K562 (cell line): Measurements from ENCODE around the gene U2SURP. TPM values are rescaled to one million over a fixed set of nuclear protein-coding genes. Genes with fewer than 3 reads are reported as not detected.
A peak's percentile ranks its signal among the peaks of the same experiment; 100 is the strongest.

Experiments used
- BCOR ChIP-seq: fragments of 450-650 bp; IDR thresholded peaks from 2 replicates; pipeline ENCODE4 v1.6.1; 2016
- DPF2 ChIP-seq: fragments of 450-650 bp; IDR thresholded peaks from 2 replicates; pipeline ENCODE4 v1.6.1; 2016
- EGR1 ChIP-seq: fragments of 450-650 bp; conservative IDR thresholded peaks from 2 replicates; pipeline ENCODE4 v1.6.1; 2017; ENCODE audit warnings: mild to moderate bottlenecking
- HDAC1 ChIP-seq, 2 experiments: fragments of 450-650 bp; IDR thresholded peaks; 2 replicates each; pipeline ENCODE4 v1.6.1; 2016 to 2017; ENCODE audit warnings: inconsistent platforms in 1 of 2, mild to moderate bottlenecking in 1 of 2, moderate library complexity in 1 of 2
- HEY1 ChIP-seq: fragments of 250-450 bp; sonication (Bioruptor Pico); IDR thresholded peaks from 2 replicates; pipeline ENCODE4 v1.5.0; 2020; ENCODE audit warnings: mild to moderate bottlenecking, moderate library complexity, borderline replicate concordance
- KDM1A ChIP-seq, 2 experiments: fragments of 450-650 bp; IDR thresholded peaks; 2 replicates each; pipeline ENCODE4 v1.6.1; 2016; ENCODE audit warnings: mild to moderate bottlenecking in 2 of 2
- MTA2 ChIP-seq: fragments of 450-650 bp; IDR thresholded peaks from 2 replicates; pipeline ENCODE4 v1.6.1; 2016; ENCODE audit warnings: low read depth
- MYBL2 ChIP-seq, 2 experiments: fragments of 450-650 bp in 1 of 2; sonication (generic) in 1 of 2; formaldehyde crosslinking in 1 of 2; IDR thresholded peaks; 2 replicates each; pipeline versions ENCODE4 v1.6.1 to v1.8.1; 2017 to 2022; ENCODE audit warnings: borderline replicate concordance in 1 of 2, inconsistent platforms in 1 of 2, low read depth in 1 of 2, mild to moderate bottlenecking in 1 of 2, missing genetic modification reagents in 1 of 2, moderate library complexity in 1 of 2
- NCOR1 ChIP-seq: fragments of 450-650 bp; IDR thresholded peaks from 2 replicates; pipeline ENCODE4 v1.6.1; 2016; ENCODE audit warnings: mild to moderate bottlenecking, moderate library complexity
- NFRKB ChIP-seq: fragments of 450-650 bp; IDR thresholded peaks from 2 replicates; pipeline ENCODE4 v1.6.1; 2016; ENCODE audit warnings: low read depth
- RBM25 ChIP-seq: fragments of 200-400 bp; formaldehyde crosslinking; IDR thresholded peaks from 2 replicates; pipeline ENCODE4 v1.6.1; 2018; ENCODE audit warnings: low read length, low read depth, moderate library complexity; ENCODE audit not compliant: severe bottlenecking
- RUNX1 ChIP-seq: sonication (generic); IDR thresholded peaks from 2 replicates; pipeline ENCODE4 v1.6.1; 2016; ENCODE audit warnings: antibody characterized with exemption, low read depth
- SMARCA4 ChIP-seq: fragments of 450-650 bp; IDR thresholded peaks from 2 replicates; pipeline ENCODE4 v1.6.1; 2016
- TAL1 ChIP-seq: fragments of 450-650 bp; IDR thresholded peaks from 2 replicates; pipeline ENCODE4 v1.6.1; 2016; ENCODE audit warnings: mild to moderate bottlenecking
- polyA plus RNA-seq, 8 experiments: library from polyadenylated mRNA; depleted of rRNA in 4 of 8; stranded (reverse) in 5 of 8; unstranded in 3 of 8; fragments of >200 nt; fragmentation: Nextera tagmentation in 2 of 8; fragmentation: Illumina TruSeq in 1 of 8; extraction: Ambion mirVana in 2 of 8; extraction: Trizol in 1 of 8; gene quantifications; 2 replicates each; pipeline versions ENCODE4 v1.2.1 to v1.2.3, GENCODE V29; 2011 to 2014; ENCODE audit warnings: inconsistent platforms in 1 of 8, missing spikeins in 1 of 8
- total RNA-seq, 7 experiments: library from RNA; depleted of rRNA in 6 of 7; stranded (reverse); fragments of >200 nt in 6 of 7; fragmentation: Illumina TruSeq in 2 of 7; extraction: Trizol in 2 of 7; gene quantifications; 2 replicates each; pipeline versions ENCODE4 v1.2.1 to v1.2.3, GENCODE V29; 2011 to 2021; ENCODE audit warnings: low replicate concordance in 1 of 7
- TF ChIP-seq, protein P1 (sequence below): sonication (generic); formaldehyde crosslinking; IDR thresholded peaks from 2 replicates; pipeline ENCODE4 v1.8.1; 2022; ENCODE audit warnings: missing genetic modification reagents
- TF ChIP-seq, protein P2 (sequence below): IDR thresholded peaks from 2 replicates; pipeline ENCODE4 v1.6.1; 2012; ENCODE audit warnings: low read depth, low read length, improper control_type of control experiment, borderline replicate concordance
- TF ChIP-seq, protein P3 (sequence below), 2 experiments: fragments of 450-650 bp; IDR thresholded peaks; 2 replicates each; pipeline ENCODE4 v1.6.1; 2018; ENCODE audit warnings: mild to moderate bottlenecking in 2 of 2, low read depth in 1 of 2; ENCODE audit not compliant: partially characterized antibody in 2 of 2
- TF ChIP-seq, protein P4 (sequence below), 3 experiments: IDR thresholded peaks in 2 of 3; conservative IDR thresholded peaks in 1 of 3; 2 replicates each; pipeline ENCODE4 v1.5.1; 2011 to 2012; ENCODE audit warnings: low read length in 3 of 3, mild to moderate bottlenecking in 3 of 3, control low read depth in 2 of 3, improper control_type of control experiment in 1 of 3, inconsistent platforms in 1 of 3, low read depth in 1 of 3, mixed read lengths in 1 of 3, moderate library complexity in 1 of 3; ENCODE audit not compliant: insufficient read depth in 2 of 3

U2SURP gene
- total and polyA plus RNA-seq, 9 of the 15 experiments (the other 6 are each of a cell fraction or from before 2014, with no cell fraction given) = 128 to 322 (median 191) TPM

DNA sequence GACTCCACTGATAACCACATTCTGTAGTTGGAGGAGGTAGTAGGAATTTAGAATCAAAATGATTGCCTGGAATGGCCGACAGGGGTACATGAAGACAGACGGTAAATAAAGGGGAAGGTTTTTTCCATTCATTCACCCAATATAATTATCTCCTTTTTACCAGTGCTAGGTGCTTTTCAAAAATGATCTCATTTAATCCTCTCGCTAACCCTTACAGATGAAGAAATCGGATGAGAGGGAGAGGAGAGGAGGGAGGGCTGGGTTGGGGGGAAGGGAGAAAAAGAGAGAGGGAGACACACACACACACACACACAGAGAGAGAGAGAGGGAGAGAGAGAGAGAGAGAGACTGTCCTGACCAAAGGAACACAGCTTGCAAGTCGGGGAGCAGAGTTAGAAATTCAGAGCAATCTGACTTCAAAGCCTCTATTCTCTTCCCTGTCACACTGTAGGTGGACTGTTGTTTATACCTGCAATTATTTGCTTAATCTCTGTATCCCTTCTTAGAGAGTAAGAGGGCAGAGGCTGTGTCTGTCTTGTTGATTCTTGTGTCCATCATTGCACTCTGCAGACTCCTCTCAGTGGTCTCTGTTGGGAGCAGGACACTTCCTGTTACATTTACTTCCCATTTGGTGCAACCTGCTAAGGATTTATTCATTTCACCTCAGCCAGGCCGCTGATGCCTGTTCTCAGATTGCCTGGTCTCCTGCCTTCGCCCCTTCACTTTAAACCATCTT, 19.2 kb upstream of the U2SURP start (continued):
- TF ChIP-seq, protein P1, sequence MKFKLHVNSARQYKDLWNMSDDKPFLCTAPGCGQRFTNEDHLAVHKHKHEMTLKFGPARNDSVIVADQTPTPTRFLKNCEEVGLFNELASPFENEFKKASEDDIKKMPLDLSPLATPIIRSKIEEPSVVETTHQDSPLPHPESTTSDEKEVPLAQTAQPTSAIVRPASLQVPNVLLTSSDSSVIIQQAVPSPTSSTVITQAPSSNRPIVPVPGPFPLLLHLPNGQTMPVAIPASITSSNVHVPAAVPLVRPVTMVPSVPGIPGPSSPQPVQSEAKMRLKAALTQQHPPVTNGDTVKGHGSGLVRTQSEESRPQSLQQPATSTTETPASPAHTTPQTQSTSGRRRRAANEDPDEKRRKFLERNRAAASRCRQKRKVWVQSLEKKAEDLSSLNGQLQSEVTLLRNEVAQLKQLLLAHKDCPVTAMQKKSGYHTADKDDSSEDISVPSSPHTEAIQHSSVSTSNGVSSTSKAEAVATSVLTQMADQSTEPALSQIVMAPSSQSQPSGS = no peak
- TF ChIP-seq RUNX1 (no peak), MTA2 (peak; percentile 28; the same call in 1 of the 2 replicates), MYBL2 (IDR thresholded peaks at IDR 0.05; ENCODE audit: low read depth) (0 out of 2 replicates have a peak, but pooled peaks have one; percentile 30), MYBL2 (CRISPR knock-in tag; IDR thresholded peaks at IDR 0.05; ENCODE audit: borderline replicate concordance) (no peak), HDAC1 (IDR thresholded peaks at IDR 0.05) (peak in 1 of 2 experiments; percentile 44; a peak in 1 of 4 replicates), DPF2 (peak; percentile 57), EGR1 (0 out of 2 replicates have a peak, but pooled peaks have one; percentile 13), NCOR1 (peak; percentile 29), HEY1 (CRISPR knock-in tag) (no peak), SMARCA4 (peak; percentile 25; the same call in 1 of the 2 replicates), NFRKB (peak; percentile 68; the same call in 1 of the 2 replicates), KDM1A (IDR thresholded peaks at IDR 0.05) (peak in 1 of 2 experiments; percentile 28; a peak in 1 of 4 replicates), BCOR (0 out of 2 replicates have a peak, but pooled peaks have one; percentile 30), TAL1 (no peak), RBM25 (no peak)
- TF ChIP-seq, protein P2, sequence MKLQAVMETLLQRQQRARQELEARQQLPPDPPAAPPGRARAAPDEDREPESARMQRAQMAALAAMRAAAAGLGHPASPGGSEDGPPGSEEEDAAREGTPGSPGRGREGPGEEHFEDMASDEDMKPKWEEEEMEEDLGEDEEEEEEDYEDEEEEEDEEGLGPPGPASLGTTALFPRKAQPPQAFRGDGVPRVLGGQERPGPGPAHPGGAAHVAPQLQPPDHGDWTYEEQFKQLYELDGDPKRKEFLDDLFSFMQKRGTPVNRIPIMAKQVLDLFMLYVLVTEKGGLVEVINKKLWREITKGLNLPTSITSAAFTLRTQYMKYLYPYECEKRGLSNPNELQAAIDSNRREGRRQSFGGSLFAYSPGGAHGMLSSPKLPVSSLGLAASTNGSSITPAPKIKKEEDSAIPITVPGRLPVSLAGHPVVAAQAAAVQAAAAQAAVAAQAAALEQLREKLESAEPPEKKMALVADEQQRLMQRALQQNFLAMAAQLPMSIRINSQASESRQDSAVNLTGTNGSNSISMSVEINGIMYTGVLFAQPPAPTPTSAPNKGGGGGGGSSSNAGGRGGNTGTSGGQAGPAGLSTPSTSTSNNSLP = peak; percentile 72
- TF ChIP-seq, protein P3, sequence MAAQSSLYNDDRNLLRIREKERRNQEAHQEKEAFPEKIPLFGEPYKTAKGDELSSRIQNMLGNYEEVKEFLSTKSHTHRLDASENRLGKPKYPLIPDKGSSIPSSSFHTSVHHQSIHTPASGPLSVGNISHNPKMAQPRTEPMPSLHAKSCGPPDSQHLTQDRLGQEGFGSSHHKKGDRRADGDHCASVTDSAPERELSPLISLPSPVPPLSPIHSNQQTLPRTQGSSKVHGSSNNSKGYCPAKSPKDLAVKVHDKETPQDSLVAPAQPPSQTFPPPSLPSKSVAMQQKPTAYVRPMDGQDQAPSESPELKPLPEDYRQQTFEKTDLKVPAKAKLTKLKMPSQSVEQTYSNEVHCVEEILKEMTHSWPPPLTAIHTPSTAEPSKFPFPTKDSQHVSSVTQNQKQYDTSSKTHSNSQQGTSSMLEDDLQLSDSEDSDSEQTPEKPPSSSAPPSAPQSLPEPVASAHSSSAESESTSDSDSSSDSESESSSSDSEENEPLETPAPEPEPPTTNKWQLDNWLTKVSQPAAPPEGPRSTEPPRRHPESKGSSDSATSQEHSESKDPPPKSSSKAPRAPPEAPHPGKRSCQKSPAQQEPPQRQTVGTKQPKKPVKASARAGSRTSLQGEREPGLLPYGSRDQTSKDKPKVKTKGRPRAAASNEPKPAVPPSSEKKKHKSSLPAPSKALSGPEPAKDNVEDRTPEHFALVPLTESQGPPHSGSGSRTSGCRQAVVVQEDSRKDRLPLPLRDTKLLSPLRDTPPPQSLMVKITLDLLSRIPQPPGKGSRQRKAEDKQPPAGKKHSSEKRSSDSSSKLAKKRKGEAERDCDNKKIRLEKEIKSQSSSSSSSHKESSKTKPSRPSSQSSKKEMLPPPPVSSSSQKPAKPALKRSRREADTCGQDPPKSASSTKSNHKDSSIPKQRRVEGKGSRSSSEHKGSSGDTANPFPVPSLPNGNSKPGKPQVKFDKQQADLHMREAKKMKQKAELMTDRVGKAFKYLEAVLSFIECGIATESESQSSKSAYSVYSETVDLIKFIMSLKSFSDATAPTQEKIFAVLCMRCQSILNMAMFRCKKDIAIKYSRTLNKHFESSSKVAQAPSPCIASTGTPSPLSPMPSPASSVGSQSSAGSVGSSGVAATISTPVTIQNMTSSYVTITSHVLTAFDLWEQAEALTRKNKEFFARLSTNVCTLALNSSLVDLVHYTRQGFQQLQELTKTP (IDR thresholded peaks at IDR 0.05; ENCODE audit: low read depth in 1 of 2, partially characterized antibody in 2 of 2) = peak in 1 of 2 experiments; percentile 37
- TF ChIP-seq, protein P4, sequence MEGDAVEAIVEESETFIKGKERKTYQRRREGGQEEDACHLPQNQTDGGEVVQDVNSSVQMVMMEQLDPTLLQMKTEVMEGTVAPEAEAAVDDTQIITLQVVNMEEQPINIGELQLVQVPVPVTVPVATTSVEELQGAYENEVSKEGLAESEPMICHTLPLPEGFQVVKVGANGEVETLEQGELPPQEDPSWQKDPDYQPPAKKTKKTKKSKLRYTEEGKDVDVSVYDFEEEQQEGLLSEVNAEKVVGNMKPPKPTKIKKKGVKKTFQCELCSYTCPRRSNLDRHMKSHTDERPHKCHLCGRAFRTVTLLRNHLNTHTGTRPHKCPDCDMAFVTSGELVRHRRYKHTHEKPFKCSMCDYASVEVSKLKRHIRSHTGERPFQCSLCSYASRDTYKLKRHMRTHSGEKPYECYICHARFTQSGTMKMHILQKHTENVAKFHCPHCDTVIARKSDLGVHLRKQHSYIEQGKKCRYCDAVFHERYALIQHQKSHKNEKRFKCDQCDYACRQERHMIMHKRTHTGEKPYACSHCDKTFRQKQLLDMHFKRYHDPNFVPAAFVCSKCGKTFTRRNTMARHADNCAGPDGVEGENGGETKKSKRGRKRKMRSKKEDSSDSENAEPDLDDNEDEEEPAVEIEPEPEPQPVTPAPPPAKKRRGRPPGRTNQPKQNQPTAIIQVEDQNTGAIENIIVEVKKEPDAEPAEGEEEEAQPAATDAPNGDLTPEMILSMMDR (IDR thresholded peaks at IDR 0.05 in 2 of 3, conservative IDR thresholded peaks at IDR 0.05 in 1 of 3; ENCODE audit: insufficient read depth in 2 of 3, low read depth in 1 of 3, low read length in 3 of 3) = peak in 1 of 3 experiments; percentile 23; a peak in 1 of 6 replicates
